ENCODE measurements around the gene LRRC1.
A peak's percentile ranks its signal among the peaks of the same experiment; 100 is the strongest.

Gene LRRC1

GRCh38 chr6:53951383-53951782 lies 156.6 kb downstream of the LRRC1 start:
- whole genome bisulfite sequencing (ENCODE audit: extremely low coverage, insufficient coverage, low lambda C conversion rate), result no CpG with 5 or more reads among the region's 3 CpGs
- Histone ChIP-seq H4K5ac (ENCODE audit: low read length) (no peak overlapping the region), H3K56ac (ENCODE audit: low read length) (no peak overlapping the region)

GRCh38 chr6:53956068-53956711 lies 161.4 kb downstream of the LRRC1 start:
- H2BK15ac ChIP-seq (replicated peaks; ENCODE audit: low read depth), result no peak overlapping the region
- H2BK120ac ChIP-seq (ENCODE audit: low read depth, low read length), result no peak overlapping the region
- no peaks in the 10 kb centered on the region for H3K79me1 ChIP-seq (ENCODE audit: low read length)
- no peak overlapping the region for H3K4me2 ChIP-seq (ENCODE audit: low read length)
- no peaks in the 10 kb centered on the region for H3K79me2 ChIP-seq (ENCODE audit: control insufficient read depth, insufficient read depth, low read length)
- H2AK5ac ChIP-seq (ENCODE audit: low read length), result no peak overlapping the region
- DNase-seq, result peak; percentile 94
- H3K27ac ChIP-seq (ENCODE audit: low read depth, low read length), result no peak overlapping the region
- no peaks in the 10 kb centered on the region for H3K27me3 ChIP-seq (ENCODE audit: insufficient read depth, low read length, poor library complexity)
- H3K56ac ChIP-seq (ENCODE audit: low read length), result no peak overlapping the region
- H3K18ac ChIP-seq (ENCODE audit: low read length), result peak overlapping the region; percentile 16
- H3K9ac ChIP-seq (ENCODE audit: low read length), result no peak overlapping the region
- H4K5ac ChIP-seq (ENCODE audit: low read length), result no peak overlapping the region
- H3K4me3 ChIP-seq (ENCODE audit: low read length), result no peak overlapping the region
- H2BK5ac ChIP-seq (ENCODE audit: low read length), result no peak overlapping the region
- no peaks in the 10 kb centered on the region for H3K4me1 ChIP-seq (ENCODE audit: control insufficient read depth, low read depth, low read length)
- H4K8ac ChIP-seq (ENCODE audit: low read depth, low read length), result no peak overlapping the region
- no peak overlapping the region for H3K23ac ChIP-seq (ENCODE audit: low read length)
- H3K4ac ChIP-seq (ENCODE audit: low read depth, low read length), result no peak overlapping the region
- no CpG with 5 or more reads among the region's 6 CpGs for WGBS (ENCODE audit: extremely low coverage, insufficient coverage, low lambda C conversion rate)
- no peaks in the 10 kb centered on the region for H3K36me3 ChIP-seq (ENCODE audit: control insufficient read depth, insufficient read depth, low read length)

More at GRCh38 chr6:53951383-53951782, 156.6 kb downstream of the LRRC1 start:
- no peak overlapping the region for H3K4me3 ChIP-seq (ENCODE audit: low read length)
- no peak overlapping the region for H2BK15ac ChIP-seq (replicated peaks; ENCODE audit: low read depth)
- DNase-seq, result no peak
- no peak overlapping the region for H3K27ac ChIP-seq (ENCODE audit: low read depth, low read length)
- H3K79me2 ChIP-seq (ENCODE audit: control insufficient read depth, insufficient read depth, low read length), result no peaks in the 10 kb centered on the region
- no peak overlapping the region for H3K4me2 ChIP-seq (ENCODE audit: low read length)
- H2AK5ac ChIP-seq (ENCODE audit: low read length), result no peak overlapping the region
- no peak overlapping the region for H3K18ac ChIP-seq (ENCODE audit: low read length)
- H3K27me3 ChIP-seq (ENCODE audit: insufficient read depth, low read length, poor library complexity), result no peaks in the 10 kb centered on the region
- no peak overlapping the region for H2BK120ac ChIP-seq (ENCODE audit: low read depth, low read length)
- no peaks in the 10 kb centered on the region for H3K79me1 ChIP-seq (ENCODE audit: low read length)
- no peak overlapping the region for H4K8ac ChIP-seq (ENCODE audit: low read depth, low read length)
- no peak overlapping the region for H3K23ac ChIP-seq (ENCODE audit: low read length)
- no peak overlapping the region for H2BK5ac ChIP-seq (ENCODE audit: low read length)
- no peak overlapping the region for H3K4ac ChIP-seq (ENCODE audit: low read depth, low read length)
- H3K4me1 ChIP-seq (ENCODE audit: control insufficient read depth, low read depth, low read length), result no peaks in the 10 kb centered on the region
- H3K36me3 ChIP-seq (ENCODE audit: control insufficient read depth, insufficient read depth, low read length), result no peaks in the 10 kb centered on the region
- no peak overlapping the region for H3K9ac ChIP-seq (ENCODE audit: low read length)

- Histone ChIP-seq H3K36me3 (ENCODE audit: control insufficient read depth, insufficient read depth, low read length) (no peaks in the 10 kb centered on the region), H4K5ac (ENCODE audit: low read length) (no peak overlapping the region), H3K23ac (ENCODE audit: low read length) (no peak overlapping the region), H3K56ac (ENCODE audit: low read length) (no peak overlapping the region), H3K18ac (ENCODE audit: low read length) (no peak overlapping the region), H3K9ac (ENCODE audit: low read length) (no peak overlapping the region), H2BK120ac (ENCODE audit: low read depth, low read length) (no peak overlapping the region), H3K79me2 (ENCODE audit: control insufficient read depth, insufficient read depth, low read length) (no peaks in the 10 kb centered on the region), H3K4ac (ENCODE audit: low read depth, low read length) (no peak overlapping the region), H2BK5ac (ENCODE audit: low read length) (no peak overlapping the region), H3K4me1 (ENCODE audit: control insufficient read depth, low read depth, low read length) (no peaks in the 10 kb centered on the region), H2BK15ac (replicated peaks; ENCODE audit: low read depth) (no peak overlapping the region), H4K8ac (ENCODE audit: low read depth, low read length) (no peak overlapping the region), H3K4me3 (ENCODE audit: low read length) (no peak overlapping the region), H3K27ac (ENCODE audit: low read depth, low read length) (no peak overlapping the region), H3K4me2 (ENCODE audit: low read length) (no peak overlapping the region), H3K79me1 (ENCODE audit: low read length) (no peaks in the 10 kb centered on the region), H3K27me3 (ENCODE audit: insufficient read depth, low read length, poor library complexity) (no peaks in the 10 kb centered on the region), H2AK5ac (ENCODE audit: low read length) (no peak overlapping the region)
- DNase-seq, result no peak
Measured at GRCh38 chr6:53956804-53957203, 162.0 kb downstream of the LRRC1 start.

GRCh38 chr6:53959717-53960116 lies 164.9 kb downstream of the LRRC1 start:
- Histone ChIP-seq H3K4me3 (ENCODE audit: low read length) (no peak overlapping the region), H3K9ac (ENCODE audit: low read length) (no peak overlapping the region), H3K4me1 (ENCODE audit: control insufficient read depth, low read depth, low read length) (no peaks in the 10 kb centered on the region), H3K36me3 (ENCODE audit: control insufficient read depth, insufficient read depth, low read length) (no peaks in the 10 kb centered on the region), H3K79me2 (ENCODE audit: control insufficient read depth, insufficient read depth, low read length) (no peaks in the 10 kb centered on the region), H3K23ac (ENCODE audit: low read length) (no peak overlapping the region), H3K4ac (ENCODE audit: low read depth, low read length) (no peak overlapping the region), H3K79me1 (ENCODE audit: low read length) (no peaks in the 10 kb centered on the region), H4K5ac (ENCODE audit: low read length) (no peak overlapping the region), H2BK120ac (ENCODE audit: low read depth, low read length) (no peak overlapping the region), H3K56ac (ENCODE audit: low read length) (no peak overlapping the region), H4K8ac (ENCODE audit: low read depth, low read length) (no peak overlapping the region), H2AK5ac (ENCODE audit: low read length) (no peak overlapping the region), H2BK15ac (replicated peaks; ENCODE audit: low read depth) (no peak overlapping the region), H3K27ac (ENCODE audit: low read depth, low read length) (no peak overlapping the region), H3K18ac (ENCODE audit: low read length) (no peak overlapping the region), H2BK5ac (ENCODE audit: low read length) (no peak overlapping the region), H3K27me3 (ENCODE audit: insufficient read depth, low read length, poor library complexity) (no peaks in the 10 kb centered on the region), H3K4me2 (ENCODE audit: low read length) (no peak overlapping the region)
- no CpG with 5 or more reads among the region's 2 CpGs for WGBS (ENCODE audit: extremely low coverage, insufficient coverage, low lambda C conversion rate)
- DNase-seq, result no peak

- Histone ChIP-seq H2BK5ac (ENCODE audit: low read length) (no peak overlapping the region), H2BK15ac (replicated peaks; ENCODE audit: low read depth) (no peak overlapping the region), H4K8ac (ENCODE audit: low read depth, low read length) (no peak overlapping the region), H3K36me3 (ENCODE audit: control insufficient read depth, insufficient read depth, low read length) (no peaks in the 10 kb centered on the region), H3K27ac (ENCODE audit: low read depth, low read length) (no peak overlapping the region), H3K4me2 (ENCODE audit: low read length) (no peak overlapping the region), H3K23ac (ENCODE audit: low read length) (no peak overlapping the region), H3K79me2 (ENCODE audit: control insufficient read depth, insufficient read depth, low read length) (no peaks in the 10 kb centered on the region), H3K56ac (ENCODE audit: low read length) (no peak overlapping the region), H3K79me1 (ENCODE audit: low read length) (no peaks in the 10 kb centered on the region), H3K9ac (ENCODE audit: low read length) (no peak overlapping the region), H3K4me1 (ENCODE audit: control insufficient read depth, low read depth, low read length) (no peaks in the 10 kb centered on the region), H3K27me3 (ENCODE audit: insufficient read depth, low read length, poor library complexity) (no peaks in the 10 kb centered on the region), H2AK5ac (ENCODE audit: low read length) (no peak overlapping the region), H4K5ac (ENCODE audit: low read length) (no peak overlapping the region), H2BK120ac (ENCODE audit: low read depth, low read length) (no peak overlapping the region), H3K18ac (ENCODE audit: low read length) (no peak overlapping the region), H3K4me3 (ENCODE audit: low read length) (no peak overlapping the region), H3K4ac (ENCODE audit: low read depth, low read length) (no peak overlapping the region)
- WGBS (ENCODE audit: extremely low coverage, insufficient coverage, low lambda C conversion rate), result no CpG with 5 or more reads among the region's 4 CpGs
- peak; percentile 14 for DNase-seq
Measured at GRCh38 chr6:53960311-53960710, 165.5 kb downstream of the LRRC1 start.

Measured in mesendoderm (in vitro differentiated cells).